HCT116 (cell line): ENCODE results near the gene MBP. TPM values are rescaled to one million over a fixed set of nuclear protein-coding genes. Genes with fewer than 3 reads are reported as not detected.

Source experiments
- ATAC-seq: fragments of 200-7000 bp; cut with Tn5 transposase; 2 replicates; pipeline ENCODE4 v1.9.1; 2020; ENCODE audit warnings: mild to moderate bottlenecking, moderate library complexity
- BruUV-seq: library from RNA; stranded (reverse); fragments of 400-500 nt; replicated peaks from 2 replicates; lab custom pipeline; 2021; lab: Mats Ljungman, UMichigan
- CTCF ChIA-PET: fragments of 300-600 bp; sonication (Branson Sonifier 250); formaldehyde crosslinking; loops from one replicate; lab custom pipeline; 2021; ENCODE audit warnings: antibody characterized with exemption; lab: Charles Lee
- POLR2A ChIA-PET: fragments of 300-600, 350-600 bp; sonication (Branson Sonifier 250); formaldehyde crosslinking; loops from one replicate; lab custom pipeline; 2021; ENCODE audit warnings: antibody characterized with exemption; lab: Charles Lee
- RAD21 ChIA-PET, 2 experiments: fragments of 300-600 bp; sonication (Branson Sonifier 250); formaldehyde crosslinking; loops; one replicate each; lab custom pipeline; 2023; ENCODE audit warnings: low total read pairs in 2 of 2; ENCODE audit not compliant: uncharacterized antibody in 2 of 2, unreplicated experiment in 2 of 2, low non-redundant PET in 1 of 2; lab: Charles Lee
- DNase-seq: peaks from one replicate; pipeline ENCODE4 v3.0.0-alpha.2; 2010; ENCODE audit warnings: low read depth, low spot score
- H2AFZ ChIP-seq: fragments of 200-600 bp; shearing (Covaris generic), sonication (generic); 2 replicates; pipeline ENCODE4 v1.6.1; 2017; ENCODE audit warnings: low read depth, mixed run types, mixed read lengths, antibody characterized with exemption, low read length; ENCODE audit not compliant: poor library complexity, severe bottlenecking
- H3K27ac ChIP-seq: 2 replicates; pipeline ENCODE4 v1.5.1; 2012; ENCODE audit warnings: low read depth, low read length
- H3K27me3 ChIP-seq: fragments of 200-600 bp; sonication (generic); 2 replicates; pipeline ENCODE4 v1.6.1; 2016; ENCODE audit warnings: mixed run types, low read length, mixed read lengths; ENCODE audit not compliant: insufficient read depth
- H3K36me3 ChIP-seq, 2 experiments: fragments of 200-500 bp in 1 of 2; fragments of 200-600 bp in 1 of 2; sonication (Bioruptor generic) in 1 of 2; sonication (generic) in 1 of 2; 2 replicates each; pipeline versions ENCODE4 v1.5.1 to v1.6.1; 2014 to 2016; ENCODE audit warnings: low read length in 2 of 2, inconsistent platforms in 1 of 2, mixed read lengths in 1 of 2, mixed run types in 1 of 2; ENCODE audit not compliant: insufficient read depth in 2 of 2, control insufficient read depth in 1 of 2
- H3K4me1 ChIP-seq, 2 experiments: fragments of 200-600 bp in 1 of 2; sonication (generic) in 1 of 2; 2 replicates each; pipeline versions ENCODE4 v1.5.1 to v1.6.1; 2012 to 2017; ENCODE audit warnings: low read length in 2 of 2, inconsistent platforms in 1 of 2, mild to moderate bottlenecking in 1 of 2, mixed read lengths in 1 of 2, mixed run types in 1 of 2, moderate library complexity in 1 of 2; ENCODE audit not compliant: insufficient read depth in 2 of 2, control insufficient read depth in 1 of 2
- H3K4me2 ChIP-seq: fragments of 200-600 bp; sonication (generic); 2 replicates; pipeline ENCODE4 v1.6.1; 2017; ENCODE audit warnings: mixed run types, low read length, mixed read lengths
- H3K4me3 ChIP-seq, 2 experiments: fragments of 200-600 bp in 1 of 2; sonication (generic) in 1 of 2; replicated peaks in 1 of 2; 2 replicates each; pipeline ENCODE4 v1.5.1; 2011 to 2016; ENCODE audit warnings: low read length in 2 of 2, control low read depth in 1 of 2, low read depth in 1 of 2, mild to moderate bottlenecking in 1 of 2, mixed read lengths in 1 of 2, mixed run types in 1 of 2
- H3K79me2 ChIP-seq: fragments of 200-600 bp; sonication (generic); 2 replicates; pipeline ENCODE4 v1.6.1; 2017; ENCODE audit warnings: mild to moderate bottlenecking, mixed run types, low read length, moderate library complexity, mixed read lengths; ENCODE audit not compliant: insufficient read depth
- H3K9ac ChIP-seq: fragments of 200-600 bp; sonication (generic); 2 replicates; pipeline ENCODE4 v1.6.1; 2016; ENCODE audit warnings: low read length, mixed read lengths
- H3K9me2 ChIP-seq: fragments of 200-600 bp; sonication (generic), shearing (Covaris generic); 2 replicates; pipeline ENCODE4 v1.6.1; 2017; ENCODE audit warnings: mixed run types, mild to moderate bottlenecking, moderate library complexity; ENCODE audit not compliant: insufficient read depth
- H3K9me3 ChIP-seq, 2 experiments: fragments of 200-500 bp in 1 of 2; fragments of 200-600 bp in 1 of 2; sonication (Bioruptor generic) in 1 of 2; sonication (generic) in 1 of 2; 2 replicates each; pipeline ENCODE4 v1.6.1; 2014 to 2017; ENCODE audit warnings: low read length in 2 of 2, mixed read lengths in 2 of 2, inconsistent platforms in 1 of 2, low read depth in 1 of 2, mild to moderate bottlenecking in 1 of 2, mixed run types in 1 of 2, moderate library complexity in 1 of 2; ENCODE audit not compliant: control insufficient read depth in 1 of 2, insufficient read depth in 1 of 2
- H4K20me1 ChIP-seq: fragments of 200-600 bp; sonication (generic), shearing (Covaris generic); 2 replicates; pipeline ENCODE4 v1.6.1; 2017; ENCODE audit warnings: mixed run types, mild to moderate bottlenecking, moderate library complexity; ENCODE audit not compliant: insufficient read depth
- CBX3 ChIP-seq: IDR thresholded peaks from 2 replicates; pipeline ENCODE4 v1.6.1; 2012; ENCODE audit warnings: low read depth
- CEBPB ChIP-seq: IDR thresholded peaks from 2 replicates; pipeline ENCODE4 v1.6.1; 2012; ENCODE audit warnings: low read depth
- ELF1 ChIP-seq: IDR thresholded peaks from 2 replicates; pipeline ENCODE4 v1.6.1; 2012; ENCODE audit warnings: low read depth, borderline replicate concordance
- EZH2phosphoT487 ChIP-seq: fragments of 200-600 bp; IDR thresholded peaks from 2 replicates; pipeline ENCODE4 v1.6.1; 2018; ENCODE audit warnings: antibody characterized with exemption, borderline replicate concordance
- FOSL1 ChIP-seq: IDR thresholded peaks from 2 replicates; pipeline ENCODE4 v1.6.1; 2012; ENCODE audit warnings: low read depth
- JUND ChIP-seq: IDR thresholded peaks from 2 replicates; pipeline ENCODE4 v1.6.1; 2012
- MAX ChIP-seq: IDR thresholded peaks from 2 replicates; pipeline ENCODE4 v1.6.1; 2012
- POLR2A ChIP-seq: IDR thresholded peaks from 2 replicates; pipeline ENCODE4 v1.7.0; 2011; ENCODE audit warnings: borderline replicate concordance; ENCODE audit not compliant: insufficient read depth, insufficient read length; ENCODE audit errors: extremely low read depth
- POLR2AphosphoS5 ChIP-seq: IDR thresholded peaks from 2 replicates; pipeline ENCODE4 v1.6.1; 2011; ENCODE audit warnings: mild to moderate bottlenecking, low read depth, low read length, moderate library complexity
- SIN3A ChIP-seq: IDR thresholded peaks from 2 replicates; pipeline ENCODE4 v1.6.1; 2012; ENCODE audit warnings: low read depth
- SP1 ChIP-seq: IDR thresholded peaks from 2 replicates; pipeline ENCODE4 v1.6.1; 2012; ENCODE audit warnings: low read depth
- SRF ChIP-seq: IDR thresholded peaks from 2 replicates; pipeline ENCODE4 v1.6.1; 2012; ENCODE audit warnings: low read depth
- TCF7L2 ChIP-seq: IDR thresholded peaks from 2 replicates; pipeline ENCODE4 v1.7.0; 2011; ENCODE audit warnings: borderline replicate concordance, inconsistent platforms; ENCODE audit not compliant: insufficient read depth, insufficient read length; ENCODE audit errors: extremely low read depth
- YY1 ChIP-seq: IDR thresholded peaks from 2 replicates; pipeline ENCODE4 v1.6.1; 2011; ENCODE audit warnings: low read length, low read depth, moderate library complexity, mild to moderate bottlenecking; ENCODE audit not compliant: insufficient replicate concordance; ENCODE audit errors: extremely low read depth
- ZBTB33 ChIP-seq: IDR thresholded peaks from 2 replicates; pipeline ENCODE4 v1.6.1; 2011; ENCODE audit warnings: mild to moderate bottlenecking, low read length, moderate library complexity; ENCODE audit not compliant: insufficient replicate concordance; ENCODE audit errors: extremely low read depth
- ZFX ChIP-seq: fragments of 450-650 bp; IDR thresholded peaks from 2 replicates; pipeline ENCODE4 v1.6.1; 2017
- intact Hi-C: fragments of 100-400 bp; cut with micrococcal nuclease; formaldehyde crosslinking; loops from 2 replicates; pipeline ENCODE4 v1.10.0; 2022
- total RNA-seq: library from RNA; stranded (reverse); gene quantifications from one replicate; pipeline ENCODE4 v1.2.1, GENCODE V29; 2021; ENCODE audit not compliant: unreplicated experiment
- TF ChIP-seq, protein P1 (sequence below): IDR thresholded peaks from 2 replicates; pipeline ENCODE4 v1.6.1; 2012; ENCODE audit warnings: low read depth
- TF ChIP-seq, protein P2 (sequence below), 3 experiments: fragments of 200-600 bp in 1 of 3; sonication (generic) in 1 of 3; IDR thresholded peaks in 2 of 3; conservative IDR thresholded peaks in 1 of 3; 2 replicates each; pipeline ENCODE4 v1.5.1; 2012 to 2017; ENCODE audit warnings: low read depth in 2 of 3, low read length in 2 of 3, antibody characterized with exemption in 1 of 3, borderline replicate concordance in 1 of 3, control low read depth in 1 of 3, mild to moderate bottlenecking in 1 of 3, mixed read lengths in 1 of 3, mixed run types in 1 of 3, moderate library complexity in 1 of 3; ENCODE audit not compliant: insufficient read depth in 1 of 3
- TF ChIP-seq, protein P3 (sequence below): IDR thresholded peaks from 2 replicates; pipeline ENCODE4 v1.6.1; 2012

Gene MBP
- total RNA-seq, 1 experiment from 2014 or later: 34.9 TPM

DNA sequence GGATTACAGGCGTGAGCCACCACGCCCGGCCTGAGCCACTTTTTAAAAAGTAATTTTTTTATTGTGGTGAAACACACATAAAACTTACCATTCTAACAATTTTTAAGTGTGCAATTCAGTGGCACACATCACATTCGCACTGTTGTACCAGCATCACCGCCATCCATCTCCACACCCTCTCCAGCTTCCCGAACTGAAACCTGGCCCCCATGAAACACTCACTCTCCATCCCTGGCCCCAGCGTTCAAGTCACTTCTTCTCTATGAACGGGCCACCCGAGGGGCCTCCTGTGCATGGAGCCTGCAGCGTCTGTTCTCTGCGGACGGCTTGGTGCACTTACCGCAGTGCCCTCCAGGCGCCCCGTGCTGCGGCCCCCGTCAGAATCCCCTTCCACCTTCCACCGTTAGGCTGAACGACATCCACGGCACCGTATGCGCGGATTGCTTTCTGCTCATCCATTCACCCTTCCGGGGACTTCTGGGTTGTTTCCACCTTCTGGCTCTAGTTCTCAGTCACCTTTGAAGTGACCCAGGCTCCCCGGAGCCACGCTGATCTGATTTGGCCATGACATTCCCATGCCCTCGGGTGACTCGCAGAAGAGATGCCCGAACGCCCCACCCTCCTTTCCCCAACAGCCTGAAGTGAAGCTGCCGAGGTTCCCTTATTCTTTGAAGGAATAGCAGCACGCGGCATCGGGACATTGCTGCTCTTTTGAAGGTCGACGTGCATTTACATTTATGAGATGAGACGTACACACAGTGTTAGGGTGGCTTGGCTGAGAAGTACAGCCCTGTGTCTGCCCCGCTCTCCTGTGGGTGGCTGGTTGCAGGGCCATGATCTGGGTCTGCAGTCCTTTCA is 134.4 kb downstream of the MBP start:
- no TSS peak for BruUV-seq
- no peaks in the 10 kb centered on the region for H4K20me1 ChIP-seq
- no peak overlapping the region for H3K4me3 ChIP-seq
- H3K9me3 ChIP-seq: no peaks in the 10 kb centered on the region
- H3K36me3 ChIP-seq: no peaks in the 10 kb centered on the region
- H3K27me3 ChIP-seq: 0 out of 2 replicates have a peak, but pooled peaks cover 9% of the 10 kb centered on the region
- ChIA-PET POLR2A (no interaction called here), CTCF (no interaction called here), RAD21 (no interaction called here)
- ATAC-seq (no peak), DNase-seq (no peak)
- TF ChIP-seq ZFX (no peak), SRF (no peak), EZH2phosphoT487 (no peak), POLR2AphosphoS5 (no peak), CBX3 (no peak), ZBTB33 (no peak), JUND (no peak), POLR2A (no peak), YY1 (no peak), TCF7L2 (no peak), FOSL1 (no peak), SP1 (no peak), MAX (no peak), ELF1 (no peak), CEBPB (no peak), SIN3A (no peak)
- TF ChIP-seq, protein P1, sequence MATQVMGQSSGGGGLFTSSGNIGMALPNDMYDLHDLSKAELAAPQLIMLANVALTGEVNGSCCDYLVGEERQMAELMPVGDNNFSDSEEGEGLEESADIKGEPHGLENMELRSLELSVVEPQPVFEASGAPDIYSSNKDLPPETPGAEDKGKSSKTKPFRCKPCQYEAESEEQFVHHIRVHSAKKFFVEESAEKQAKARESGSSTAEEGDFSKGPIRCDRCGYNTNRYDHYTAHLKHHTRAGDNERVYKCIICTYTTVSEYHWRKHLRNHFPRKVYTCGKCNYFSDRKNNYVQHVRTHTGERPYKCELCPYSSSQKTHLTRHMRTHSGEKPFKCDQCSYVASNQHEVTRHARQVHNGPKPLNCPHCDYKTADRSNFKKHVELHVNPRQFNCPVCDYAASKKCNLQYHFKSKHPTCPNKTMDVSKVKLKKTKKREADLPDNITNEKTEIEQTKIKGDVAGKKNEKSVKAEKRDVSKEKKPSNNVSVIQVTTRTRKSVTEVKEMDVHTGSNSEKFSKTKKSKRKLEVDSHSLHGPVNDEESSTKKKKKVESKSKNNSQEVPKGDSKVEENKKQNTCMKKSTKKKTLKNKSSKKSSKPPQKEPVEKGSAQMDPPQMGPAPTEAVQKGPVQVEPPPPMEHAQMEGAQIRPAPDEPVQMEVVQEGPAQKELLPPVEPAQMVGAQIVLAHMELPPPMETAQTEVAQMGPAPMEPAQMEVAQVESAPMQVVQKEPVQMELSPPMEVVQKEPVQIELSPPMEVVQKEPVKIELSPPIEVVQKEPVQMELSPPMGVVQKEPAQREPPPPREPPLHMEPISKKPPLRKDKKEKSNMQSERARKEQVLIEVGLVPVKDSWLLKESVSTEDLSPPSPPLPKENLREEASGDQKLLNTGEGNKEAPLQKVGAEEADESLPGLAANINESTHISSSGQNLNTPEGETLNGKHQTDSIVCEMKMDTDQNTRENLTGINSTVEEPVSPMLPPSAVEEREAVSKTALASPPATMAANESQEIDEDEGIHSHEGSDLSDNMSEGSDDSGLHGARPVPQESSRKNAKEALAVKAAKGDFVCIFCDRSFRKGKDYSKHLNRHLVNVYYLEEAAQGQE: no peak
- TF ChIP-seq, protein P2, sequence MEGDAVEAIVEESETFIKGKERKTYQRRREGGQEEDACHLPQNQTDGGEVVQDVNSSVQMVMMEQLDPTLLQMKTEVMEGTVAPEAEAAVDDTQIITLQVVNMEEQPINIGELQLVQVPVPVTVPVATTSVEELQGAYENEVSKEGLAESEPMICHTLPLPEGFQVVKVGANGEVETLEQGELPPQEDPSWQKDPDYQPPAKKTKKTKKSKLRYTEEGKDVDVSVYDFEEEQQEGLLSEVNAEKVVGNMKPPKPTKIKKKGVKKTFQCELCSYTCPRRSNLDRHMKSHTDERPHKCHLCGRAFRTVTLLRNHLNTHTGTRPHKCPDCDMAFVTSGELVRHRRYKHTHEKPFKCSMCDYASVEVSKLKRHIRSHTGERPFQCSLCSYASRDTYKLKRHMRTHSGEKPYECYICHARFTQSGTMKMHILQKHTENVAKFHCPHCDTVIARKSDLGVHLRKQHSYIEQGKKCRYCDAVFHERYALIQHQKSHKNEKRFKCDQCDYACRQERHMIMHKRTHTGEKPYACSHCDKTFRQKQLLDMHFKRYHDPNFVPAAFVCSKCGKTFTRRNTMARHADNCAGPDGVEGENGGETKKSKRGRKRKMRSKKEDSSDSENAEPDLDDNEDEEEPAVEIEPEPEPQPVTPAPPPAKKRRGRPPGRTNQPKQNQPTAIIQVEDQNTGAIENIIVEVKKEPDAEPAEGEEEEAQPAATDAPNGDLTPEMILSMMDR (IDR thresholded peaks at IDR 0.05 in 2 of 3, conservative IDR thresholded peaks at IDR 0.05 in 1 of 3; ENCODE audit: borderline replicate concordance in 1 of 3, insufficient read depth in 1 of 3, low read depth in 2 of 3, low read length in 2 of 3): no peak
- TF ChIP-seq, protein P3, sequence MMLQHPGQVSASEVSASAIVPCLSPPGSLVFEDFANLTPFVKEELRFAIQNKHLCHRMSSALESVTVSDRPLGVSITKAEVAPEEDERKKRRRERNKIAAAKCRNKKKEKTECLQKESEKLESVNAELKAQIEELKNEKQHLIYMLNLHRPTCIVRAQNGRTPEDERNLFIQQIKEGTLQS: no peak
- H3K4me2 ChIP-seq: no peak overlapping the region
- no peaks in the 10 kb centered on the region for H3K4me1 ChIP-seq
- no peaks in the 10 kb centered on the region for H3K79me2 ChIP-seq
- H3K27ac ChIP-seq: no peak overlapping the region
- H3K9me2 ChIP-seq: no peaks in the 10 kb centered on the region
- H3K9ac ChIP-seq: no peak overlapping the region
- H2AFZ ChIP-seq: no peak overlapping the region
- intact Hi-C loops: no loop called here
